Astrocyte (in vitro differentiated cells and primary cell): ENCODE measurements around the gene GSK3B. TPM values are rescaled to one million over a fixed set of nuclear protein-coding genes. Genes with fewer than 3 reads are reported as not detected.

Source experiments
- DNase-seq: peaks from one replicate; pipeline ENCODE4 v3.0.0-alpha.2; 2010; ENCODE audit warnings: low read depth
- FAIRE-seq: peaks from 2 replicates; lab custom pipeline; 2011; peaks lifted over from hg19 to GRCh38; lab: Jason Lieb, UNC
- H2AFZ ChIP-seq: 2 replicates; pipeline ENCODE4 v1.6.0; 2012; ENCODE audit warnings: low read depth, low read length, inconsistent platforms
- H3K27ac ChIP-seq: 2 replicates; pipeline ENCODE4 v1.5.1; 2011; ENCODE audit warnings: low read depth, low read length, inconsistent platforms
- H3K27me3 ChIP-seq: 2 replicates; pipeline ENCODE4 v1.6.0; 2011; ENCODE audit warnings: low read length, inconsistent platforms; ENCODE audit not compliant: insufficient read depth
- H3K36me3 ChIP-seq: 2 replicates; pipeline ENCODE4 v1.5.1; 2011; ENCODE audit warnings: low read length, inconsistent platforms; ENCODE audit not compliant: insufficient read depth
- H3K4me1 ChIP-seq: 2 replicates; pipeline ENCODE4 v1.5.1; 2011; ENCODE audit warnings: low read length, inconsistent platforms; ENCODE audit not compliant: insufficient read depth
- H3K4me2 ChIP-seq: 2 replicates; pipeline ENCODE4 v1.6.0; 2012; ENCODE audit warnings: low read length, inconsistent platforms
- H3K4me3 ChIP-seq: 2 replicates; pipeline ENCODE4 v1.5.1; 2011; ENCODE audit warnings: low read depth, mild to moderate bottlenecking, low read length, inconsistent platforms; ENCODE audit not compliant: insufficient read depth
- H3K79me2 ChIP-seq: 2 replicates; pipeline ENCODE4 v1.6.0; 2012; ENCODE audit warnings: mild to moderate bottlenecking, low read length, inconsistent platforms; ENCODE audit not compliant: insufficient read depth
- H3K9ac ChIP-seq: 2 replicates; pipeline ENCODE4 v1.6.0; 2012; ENCODE audit warnings: mild to moderate bottlenecking, low read length, inconsistent platforms
- H3K9me3 ChIP-seq: 2 replicates; pipeline ENCODE4 v1.5.1; 2012; ENCODE audit warnings: low read depth, mild to moderate bottlenecking, low read length, inconsistent platforms; ENCODE audit not compliant: insufficient read depth
- H4K20me1 ChIP-seq: 2 replicates; pipeline ENCODE4 v1.6.0; 2012; ENCODE audit warnings: low read length, inconsistent platforms; ENCODE audit not compliant: insufficient read depth
- H3K27ac Mint-ChIP-seq: one replicate; pipeline ENCODE4 v1.8.0; 2021; ENCODE audit warnings: mild to moderate bottlenecking, mixed read lengths; ENCODE audit not compliant: unreplicated experiment
- H3K27me3 Mint-ChIP-seq: one replicate; pipeline ENCODE4 v1.8.0; 2021; ENCODE audit warnings: low read depth, mixed read lengths; ENCODE audit not compliant: unreplicated experiment
- H3K36me3 Mint-ChIP-seq: one replicate; pipeline ENCODE4 v1.8.0; 2021; ENCODE audit warnings: low read depth, mixed read lengths; ENCODE audit not compliant: unreplicated experiment
- H3K4me1 Mint-ChIP-seq: one replicate; pipeline ENCODE4 v1.8.0; 2021; ENCODE audit warnings: low read depth, mixed read lengths; ENCODE audit not compliant: unreplicated experiment
- H3K4me3 Mint-ChIP-seq: one replicate; pipeline ENCODE4 v1.8.0; 2021; ENCODE audit warnings: mild to moderate bottlenecking, moderate library complexity, mixed read lengths; ENCODE audit not compliant: unreplicated experiment
- H3K9me3 Mint-ChIP-seq: one replicate; pipeline ENCODE4 v1.8.0; 2021; ENCODE audit warnings: mild to moderate bottlenecking, mixed read lengths; ENCODE audit not compliant: unreplicated experiment
- CTCF ChIP-seq: IDR thresholded peaks from 2 replicates; pipeline ENCODE4 v1.5.1; 2011; ENCODE audit warnings: low read depth, mild to moderate bottlenecking, inconsistent platforms, low read length, moderate library complexity; ENCODE audit not compliant: insufficient read depth
- EZH2 ChIP-seq: IDR thresholded peaks from 2 replicates; pipeline ENCODE4 v1.6.1; 2012; ENCODE audit warnings: mild to moderate bottlenecking, low read length, inconsistent platforms; ENCODE audit not compliant: insufficient read depth
- total RNA-seq: library from RNA; stranded (reverse); gene quantifications from 2 replicates; pipeline ENCODE4 v1.2.1, GENCODE V29; 2021

Gene GSK3B
- total RNA-seq, 1 donor from 2014 or later, result 80.6 TPM

- FAIRE-seq, result peak; percentile 5
Measured at GRCh38 chr3:120081719-120082118, 12.5 kb downstream of the GSK3B start.

GRCh38 chr3:120080836-120081235 lies 13.4 kb downstream of the GSK3B start:
- FAIRE-seq (no peak), DNase-seq (no peak)
- H3K9me3 ChIP-seq, result no peaks in the 10 kb centered on the region
- no peak overlapping the region for H3K4me2 ChIP-seq
- H3K4me1 Mint-ChIP-seq, result peaks cover 23% of the 10 kb centered on the region
- no peaks in the 10 kb centered on the region for H3K9me3 Mint-ChIP-seq
- no peak overlapping the region for H3K9ac ChIP-seq
- H3K36me3 ChIP-seq, result no peaks in the 10 kb centered on the region
- H3K27me3 ChIP-seq, result no peaks in the 10 kb centered on the region
- H4K20me1 ChIP-seq, result peaks cover 84% of the 10 kb centered on the region
- TF ChIP-seq CTCF, result no peak
- TF ChIP-seq EZH2, result no peak
- H3K27me3 Mint-ChIP-seq, result no peaks in the 10 kb centered on the region
- H3K27ac Mint-ChIP-seq, result no peak overlapping the region
- H3K36me3 Mint-ChIP-seq, result peaks cover 3% of the 10 kb centered on the region
- no peak overlapping the region for H3K4me3 Mint-ChIP-seq
- no peaks in the 10 kb centered on the region for H3K4me1 ChIP-seq
- no peak overlapping the region for H3K4me3 ChIP-seq
- H3K27ac ChIP-seq, result no peak overlapping the region
- peaks cover 98% of the 10 kb centered on the region for H3K79me2 ChIP-seq
- no peak overlapping the region for H2AFZ ChIP-seq

More at GRCh38 chr3:120081719-120082118, 12.5 kb downstream of the GSK3B start:
- no peaks in the 10 kb centered on the region for H3K4me1 ChIP-seq
- H3K36me3 Mint-ChIP-seq, result peaks cover 3% of the 10 kb centered on the region
- H2AFZ ChIP-seq, result no peak overlapping the region
- no peak overlapping the region for H3K27ac Mint-ChIP-seq
- H3K9me3 ChIP-seq, result no peaks in the 10 kb centered on the region
- H3K4me3 ChIP-seq, result no peak overlapping the region
- H4K20me1 ChIP-seq, result peaks cover 86% of the 10 kb centered on the region
- H3K9ac ChIP-seq, result no peak overlapping the region
- H3K36me3 ChIP-seq, result no peaks in the 10 kb centered on the region
- H3K27me3 Mint-ChIP-seq, result no peaks in the 10 kb centered on the region
- no peak overlapping the region for H3K27ac ChIP-seq
- H3K27me3 ChIP-seq, result no peaks in the 10 kb centered on the region
- TF ChIP-seq EZH2 (no peak), CTCF (no peak)
- H3K9me3 Mint-ChIP-seq, result no peaks in the 10 kb centered on the region
- H3K4me3 Mint-ChIP-seq, result no peak overlapping the region
- no peak for DNase-seq
- peaks cover 21% of the 10 kb centered on the region for H3K4me1 Mint-ChIP-seq
- H3K4me2 ChIP-seq, result no peak overlapping the region
- peaks cover 100% of the 10 kb centered on the region for H3K79me2 ChIP-seq

GRCh38 chr3:120077731-120078130 lies 16.5 kb downstream of the GSK3B start:
- no peaks in the 10 kb centered on the region for H3K36me3 ChIP-seq
- H3K36me3 Mint-ChIP-seq, result peaks cover 3% of the 10 kb centered on the region
- peaks cover 92% of the 10 kb centered on the region for H4K20me1 ChIP-seq
- no peaks in the 10 kb centered on the region for H3K27me3 ChIP-seq
- H3K9me3 ChIP-seq, result no peaks in the 10 kb centered on the region
- no peak overlapping the region for H3K27ac Mint-ChIP-seq
- FAIRE-seq, result no peak
- H3K9ac ChIP-seq, result no peak overlapping the region
- TF ChIP-seq EZH2 (no peak), CTCF (no peak)
- H3K79me2 ChIP-seq, result peaks cover 98% of the 10 kb centered on the region
- H3K9me3 Mint-ChIP-seq, result no peaks in the 10 kb centered on the region
- no peaks in the 10 kb centered on the region for H3K4me1 ChIP-seq
- H3K27me3 Mint-ChIP-seq, result no peaks in the 10 kb centered on the region
- no peak overlapping the region for H2AFZ ChIP-seq
- DNase-seq, result no peak
- H3K27ac ChIP-seq, result no peak overlapping the region
- H3K4me2 ChIP-seq, result no peak overlapping the region
- no peak overlapping the region for H3K4me3 ChIP-seq
- peaks cover 16% of the 10 kb centered on the region for H3K4me1 Mint-ChIP-seq
- H3K4me3 Mint-ChIP-seq, result no peak overlapping the region
